Measurements from ENCODE around the gene GBP2.
"Not testable (repeated sequence)": the region's sequence is repeated elsewhere in the genome, so short reads cannot be mapped to it uniquely, and the experiment has no call there.

The GBP2 gene

GRCh38 chr1:89133747-89134146 lies 7.8 kb upstream of the GBP2 start:
- Histone ChIP-seq H3K4me2 (no peak overlapping the region), H3K79me2 (ENCODE audit: insufficient read depth, low read depth) (no peaks in the 10 kb centered on the region), H3K9ac (no peak overlapping the region), H3K36me3 (ENCODE audit: insufficient read depth) (no peaks in the 10 kb centered on the region), H3K4me1 (ENCODE audit: low read depth, poor library complexity, severe bottlenecking) (no peaks in the 10 kb centered on the region), H3K27ac (no peak overlapping the region), H3K27me3 (ENCODE audit: insufficient read depth, low read depth) (no peaks in the 10 kb centered on the region), H4K20me1 (ENCODE audit: insufficient read depth) (no peaks in the 10 kb centered on the region), H3K4me3 (IDR thresholded peaks at IDR 0.05; ENCODE audit: insufficient read depth, low read depth, low read length) (no peak overlapping the region), H2AFZ (ENCODE audit: low read depth) (no peak overlapping the region)
- TF ChIP-seq CTCF (conservative IDR thresholded peaks at IDR 0.05; ENCODE audit: low read depth, low read length), result no peak

- no peak for TF ChIP-seq CTCF (conservative IDR thresholded peaks at IDR 0.05; ENCODE audit: low read depth, low read length)
- Histone ChIP-seq H3K9ac (no peak overlapping the region), H3K79me2 (ENCODE audit: insufficient read depth, low read depth) (no peaks in the 10 kb centered on the region), H3K27me3 (ENCODE audit: insufficient read depth, low read depth) (no peaks in the 10 kb centered on the region), H4K20me1 (ENCODE audit: insufficient read depth) (no peaks in the 10 kb centered on the region), H3K27ac (no peak overlapping the region), H3K4me2 (no peak overlapping the region), H2AFZ (ENCODE audit: low read depth) (no peak overlapping the region), H3K36me3 (ENCODE audit: insufficient read depth) (no peaks in the 10 kb centered on the region), H3K4me1 (ENCODE audit: low read depth, poor library complexity, severe bottlenecking) (peaks cover 4% of the 10 kb centered on the region), H3K4me3 (IDR thresholded peaks at IDR 0.05; ENCODE audit: insufficient read depth, low read depth, low read length) (no peak overlapping the region)
Observed at GRCh38 chr1:89130716-89131115, 4.8 kb upstream of the GBP2 start.

GRCh38 chr1:89129911-89130310 lies 4.0 kb upstream of the GBP2 start:
- Histone ChIP-seq H3K4me1 (ENCODE audit: low read depth, poor library complexity, severe bottlenecking) (peaks cover 4% of the 10 kb centered on the region), H2AFZ (ENCODE audit: low read depth) (no peak overlapping the region), H3K79me2 (ENCODE audit: insufficient read depth, low read depth) (no peaks in the 10 kb centered on the region), H3K4me2 (no peak overlapping the region), H3K27me3 (ENCODE audit: insufficient read depth, low read depth) (no peaks in the 10 kb centered on the region), H3K4me3 (IDR thresholded peaks at IDR 0.05; ENCODE audit: insufficient read depth, low read depth, low read length) (no peak overlapping the region), H3K9ac (no peak overlapping the region), H4K20me1 (ENCODE audit: insufficient read depth) (no peaks in the 10 kb centered on the region), H3K27ac (no peak overlapping the region), H3K36me3 (ENCODE audit: insufficient read depth) (no peaks in the 10 kb centered on the region)
- no peak for TF ChIP-seq CTCF (conservative IDR thresholded peaks at IDR 0.05; ENCODE audit: low read depth, low read length)

- not testable (repeated sequence) for H3K27ac ChIP-seq; H3K4me3 ChIP-seq (IDR thresholded peaks at IDR 0.05; ENCODE audit: insufficient read depth, low read depth, low read length); H3K9ac ChIP-seq; H3K4me2 ChIP-seq; H3K27me3 ChIP-seq (ENCODE audit: insufficient read depth, low read depth); H3K4me1 ChIP-seq (ENCODE audit: low read depth, poor library complexity, severe bottlenecking); H4K20me1 ChIP-seq (ENCODE audit: insufficient read depth); H3K79me2 ChIP-seq (ENCODE audit: insufficient read depth, low read depth); H3K36me3 ChIP-seq (ENCODE audit: insufficient read depth); H2AFZ ChIP-seq (ENCODE audit: low read depth)
Observed at GRCh38 chr1:89128003-89128458, 2.1 kb upstream of the GBP2 start.

GRCh38 chr1:89126602-89127565 lies 970 bp upstream of the GBP2 start:
- not testable (repeated sequence) for H3K36me3 ChIP-seq (ENCODE audit: insufficient read depth); H3K27ac ChIP-seq; H2AFZ ChIP-seq (ENCODE audit: low read depth); H3K4me3 ChIP-seq (IDR thresholded peaks at IDR 0.05; ENCODE audit: insufficient read depth, low read depth, low read length); H3K27me3 ChIP-seq (ENCODE audit: insufficient read depth, low read depth); H4K20me1 ChIP-seq (ENCODE audit: insufficient read depth); H3K79me2 ChIP-seq (ENCODE audit: insufficient read depth, low read depth); H3K4me1 ChIP-seq (ENCODE audit: low read depth, poor library complexity, severe bottlenecking); H3K4me2 ChIP-seq; H3K9ac ChIP-seq

Measured in KMS-11 (cell line).